Activated CD4-positive, alpha-beta T cell treated with anti-CD3 and anti-CD28 coated beads, Interleukin-2, Interleukin-6, amounts not matched to agents 100 ng/mL and 50 ng/mL, durations not matched to agents 16 hours and 8 hours (primary cell): ENCODE measurements around the gene SAMD4A.
A peak's percentile ranks its signal among the peaks of the same experiment; 100 is the strongest.

Source experiments
- DNase-seq: peaks from one replicate; pipeline ENCODE4 v3.0.0-alpha.2; 2020

Gene SAMD4A

DNA sequence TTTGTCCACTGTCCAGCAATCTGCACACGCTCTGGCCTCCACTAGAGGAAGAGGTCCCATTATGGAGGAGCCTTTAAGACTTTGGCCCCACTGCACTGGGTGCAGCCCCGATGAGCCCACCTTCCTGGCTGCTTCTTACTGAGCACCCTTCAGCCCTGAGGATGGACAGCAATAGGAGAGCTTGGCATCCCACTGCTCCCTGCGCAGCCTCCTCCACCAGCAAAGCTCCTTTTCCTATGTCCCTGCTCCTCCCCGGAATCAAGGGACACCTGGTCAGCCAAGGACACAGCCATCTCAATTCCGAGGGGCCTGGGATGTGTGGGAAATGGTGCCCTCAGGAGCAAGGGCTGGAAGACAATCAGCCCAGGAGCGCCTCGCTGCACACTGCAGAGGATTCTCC lies 241.0 kb downstream of the SAMD4A start:
- no peak for DNase-seq

DNA sequence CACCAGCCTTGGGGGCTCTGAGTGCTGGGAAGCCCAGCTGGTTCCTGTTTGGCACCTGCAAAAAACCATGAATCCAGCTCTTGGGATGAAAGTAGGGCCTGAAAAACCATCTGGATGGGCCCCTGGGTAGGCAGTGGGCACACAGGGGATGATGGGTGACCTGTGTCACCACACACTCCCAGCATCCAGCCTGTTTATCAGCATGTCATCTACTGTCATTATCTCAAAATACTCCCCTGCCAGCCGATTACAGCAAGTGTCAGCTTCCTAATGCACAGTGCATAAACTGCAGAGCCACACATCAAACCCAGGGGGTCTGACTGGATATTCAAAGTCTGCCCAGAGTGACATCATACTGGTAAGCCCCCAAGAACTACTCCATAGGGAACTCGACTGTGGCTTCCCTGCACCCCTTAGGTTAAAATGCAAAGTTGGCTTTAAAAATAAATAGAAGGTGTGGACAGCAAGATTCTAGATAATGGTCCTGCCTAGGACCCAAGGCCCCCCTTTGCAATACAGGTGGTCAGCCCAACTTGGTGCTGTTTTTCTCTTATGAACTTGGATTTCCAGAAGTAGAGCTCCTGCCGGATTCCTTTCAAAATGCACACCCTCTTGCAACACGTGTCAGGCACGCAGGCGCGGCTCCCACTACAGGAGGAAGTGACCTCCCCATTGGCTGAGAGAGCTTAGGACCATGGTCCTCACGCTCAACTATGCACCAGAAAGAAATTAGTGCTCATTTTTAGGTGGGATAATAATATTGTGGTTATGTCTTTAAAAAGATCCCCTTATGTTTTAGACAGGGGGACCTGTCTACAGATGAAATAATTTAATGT lies 241.6 kb downstream of the SAMD4A start:
- no peak for DNase-seq

DNA sequence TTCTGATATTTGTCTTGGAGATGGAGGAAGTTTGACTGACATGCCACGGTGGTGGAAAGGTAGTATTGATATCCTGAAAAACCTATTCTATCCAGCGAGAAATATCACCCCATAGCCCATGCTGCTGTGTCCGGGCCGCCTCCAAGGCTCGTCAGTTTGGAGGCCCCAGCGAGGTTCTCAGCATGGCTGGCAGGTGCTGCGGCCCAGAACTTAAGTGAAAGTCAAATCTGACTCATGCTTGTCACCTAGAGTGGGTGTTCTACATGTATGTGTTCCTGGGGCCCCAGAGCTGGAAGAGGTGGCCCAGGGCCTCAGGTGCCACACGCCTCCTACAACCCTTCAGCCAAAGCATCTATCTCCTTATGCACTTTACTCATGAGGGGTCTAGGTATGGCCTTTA lies 242.8 kb downstream of the SAMD4A start:
- no peak for DNase-seq

- DNase-seq: no peak
Observed at GRCh38 chr14:54812617-54813016, 245.7 kb downstream of the SAMD4A start.

GRCh38 chr14:54813081-54813480 lies 246.2 kb downstream of the SAMD4A start:
- no peak for DNase-seq

- peak; percentile 43 for DNase-seq
Observed at GRCh38 chr14:54814076-54814475, 247.1 kb downstream of the SAMD4A start.

GRCh38 chr14:54815016-54815415 lies 248.1 kb downstream of the SAMD4A start:
- DNase-seq: no peak

DNA sequence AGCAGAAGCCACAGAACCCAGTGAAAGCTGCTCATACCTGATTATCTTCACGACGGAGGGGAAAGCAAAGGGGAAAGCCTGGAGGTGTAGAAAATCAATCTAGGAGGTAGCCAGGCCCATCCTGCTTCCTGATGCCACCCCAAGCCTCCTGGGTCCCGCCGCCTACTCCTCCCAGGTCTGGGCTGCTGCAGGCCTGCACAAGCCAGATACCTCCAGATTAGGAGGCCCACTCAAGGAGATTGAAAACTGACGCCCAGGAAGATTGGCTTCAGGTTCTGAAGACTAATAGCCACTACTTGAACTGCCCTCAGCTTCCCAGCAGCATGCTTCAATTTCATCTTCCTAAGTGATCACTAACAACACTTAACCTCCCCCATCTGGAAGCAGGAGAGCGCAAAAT lies 248.6 kb downstream of the SAMD4A start:
- no peak for DNase-seq

DNA sequence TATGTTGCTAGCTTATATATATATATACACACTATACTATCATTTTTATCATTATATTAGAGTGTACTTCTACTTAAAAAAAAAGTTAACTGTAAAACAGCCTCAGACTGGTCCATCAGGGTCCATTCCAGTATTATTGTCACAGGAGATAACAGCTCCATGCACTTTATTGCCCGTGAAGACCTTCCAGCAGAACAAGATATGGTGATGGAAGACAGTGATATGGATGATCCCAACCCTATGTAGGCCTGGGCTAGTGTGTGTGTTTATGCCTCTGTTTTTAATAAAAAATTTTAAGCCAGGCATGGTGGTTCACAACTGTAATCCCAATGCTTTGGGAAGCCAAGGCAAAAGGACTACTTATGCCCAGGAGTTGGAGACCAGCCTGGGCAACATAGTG lies 249.5 kb downstream of the SAMD4A start:
- no peak for DNase-seq

DNA sequence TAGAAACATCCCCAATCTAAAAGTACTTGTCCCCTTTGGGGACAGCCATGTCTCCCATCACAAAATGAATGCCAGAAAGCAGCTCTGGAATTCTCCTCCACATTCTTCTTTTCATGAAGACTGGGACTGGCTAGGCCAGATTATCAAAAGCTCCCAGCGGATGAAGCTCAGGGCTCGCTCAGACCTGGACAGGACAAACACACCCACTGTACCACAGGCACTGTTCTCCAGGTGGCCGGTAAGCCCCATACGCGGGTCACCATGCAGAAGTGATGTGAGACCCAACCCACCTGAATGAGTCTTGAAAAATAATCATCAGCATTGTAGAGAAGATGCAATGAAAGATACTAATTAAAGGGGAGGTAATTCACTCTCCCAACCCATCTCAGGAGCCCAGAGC lies 250.6 kb downstream of the SAMD4A start:
- no peak for DNase-seq

- no peak for DNase-seq
Observed at GRCh38 chr14:54818201-54819133, 251.5 kb downstream of the SAMD4A start.

- DNase-seq: no peak
Observed at GRCh38 chr14:54822685-54823084, 255.8 kb downstream of the SAMD4A start.

- no peak for DNase-seq
Observed at GRCh38 chr14:54823757-54824549, 257.0 kb downstream of the SAMD4A start.

DNA sequence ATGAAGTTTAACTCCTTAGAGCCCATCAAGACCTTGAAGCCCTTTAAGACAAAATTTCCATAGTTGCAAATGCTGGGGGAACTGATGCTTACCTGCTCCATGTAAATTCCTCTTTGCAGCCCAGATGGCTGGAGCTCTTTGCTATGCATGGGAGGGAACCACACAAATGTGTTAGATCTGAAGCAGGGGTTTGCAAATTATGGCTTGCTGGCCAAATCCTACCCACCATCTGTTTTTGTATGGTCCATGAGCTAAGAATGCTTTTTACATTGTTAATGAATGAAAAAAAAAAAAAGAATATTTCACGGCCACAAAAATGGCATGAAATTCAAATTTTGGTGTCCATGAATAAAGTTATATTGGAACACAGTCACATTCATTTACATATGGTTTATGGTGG lies 261.1 kb downstream of the SAMD4A start:
- no peak for DNase-seq

- no peak for DNase-seq
Observed at GRCh38 chr14:54829486-54830224, 262.7 kb downstream of the SAMD4A start.

- DNase-seq: no peak
Observed at GRCh38 chr14:54830650-54831049, 263.7 kb downstream of the SAMD4A start.

- DNase-seq: no peak
Observed at GRCh38 chr14:54834081-54834480, 267.2 kb downstream of the SAMD4A start.

- DNase-seq: no peak
Observed at GRCh38 chr14:54834727-54835126, 267.8 kb downstream of the SAMD4A start.

- DNase-seq: no peak
Observed at GRCh38 chr14:54836231-54836630, 269.3 kb downstream of the SAMD4A start.

GRCh38 chr14:54837508-54838149 lies 270.7 kb downstream of the SAMD4A start:
- no peak for DNase-seq

- DNase-seq: no peak
Observed at GRCh38 chr14:54838931-54839512, 272.1 kb downstream of the SAMD4A start.
